A673 (cell line): ENCODE results near the gene PMPCA.

ENCODE experiments used
- CTCF ChIP-seq: fragments of 300-800, 200-600 bp; sonication (generic); conservative IDR thresholded peaks from 2 replicates; pipeline ENCODE4 v1.5.1; 2017; ENCODE audit warnings: low read depth, mild to moderate bottlenecking, antibody characterized with exemption, low read length, moderate library complexity, mixed read lengths
- EZH2 ChIP-seq: fragments of 200-600 bp; sonication (generic); IDR thresholded peaks from 2 replicates; pipeline ENCODE4 v1.6.1; 2017; ENCODE audit warnings: borderline replicate concordance, low read depth, mild to moderate bottlenecking, mixed read lengths, antibody characterized with exemption, low read length; ENCODE audit not compliant: poor library complexity, severe bottlenecking

GRCh38 chr9:136377341-136378169 is 32.9 kb upstream of the PMPCA start:
- TF ChIP-seq CTCF (no peak), EZH2 (no peak)
